GM21528 (cell line): ENCODE measurements around the gene GRK2.

Experiments used
- ATAC-seq: cut with Tn5 transposase; IDR thresholded peaks from one replicate; pipeline ENCODE4 v1.9.1; 2021; ENCODE audit warnings: mild to moderate bottlenecking, moderate library complexity; ENCODE audit not compliant: unreplicated experiment, low FRiP score

Gene GRK2

DNA sequence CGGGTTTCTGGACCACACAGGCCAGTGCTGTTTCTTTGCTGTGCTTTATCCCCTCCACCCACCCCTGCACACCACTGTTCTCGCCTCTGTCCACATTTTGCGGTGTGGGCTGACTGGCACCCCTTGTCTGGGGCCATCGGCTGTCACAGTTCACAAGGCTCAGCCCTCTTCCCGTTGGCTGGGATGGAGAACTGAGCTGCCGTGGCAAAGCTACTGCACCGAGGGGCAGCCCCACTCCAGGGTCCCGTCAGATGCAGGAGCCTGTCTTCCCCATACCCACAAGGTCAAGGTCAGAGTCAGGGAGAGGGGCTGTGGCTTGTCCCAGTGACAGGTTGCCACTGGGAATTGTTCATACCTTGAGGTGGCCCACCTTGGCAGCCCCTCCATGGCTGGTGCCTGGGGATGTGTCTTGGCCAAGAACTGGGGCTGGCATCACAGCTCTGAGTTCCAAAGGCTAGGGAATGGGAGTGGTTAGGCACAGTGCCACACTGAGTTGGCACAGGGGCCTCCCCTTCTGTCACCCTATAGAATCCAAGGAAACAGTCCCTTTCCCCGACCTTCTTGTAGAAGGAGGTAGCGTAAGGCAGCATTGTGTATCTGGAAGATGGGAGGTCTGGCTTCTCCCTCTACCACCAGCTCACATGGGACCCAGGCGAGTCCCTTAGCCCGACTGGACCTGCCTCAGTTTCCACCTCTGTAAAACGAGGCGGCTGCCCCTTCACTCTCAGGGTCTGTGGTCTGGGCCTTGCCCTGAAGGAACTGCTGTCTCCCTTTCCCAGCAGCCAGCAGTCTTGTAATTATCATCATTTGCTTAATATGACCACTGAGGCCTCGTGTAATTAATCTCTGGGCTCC is 3.4 kb downstream of the GRK2 start:
- ATAC-seq: no peak

DNA sequence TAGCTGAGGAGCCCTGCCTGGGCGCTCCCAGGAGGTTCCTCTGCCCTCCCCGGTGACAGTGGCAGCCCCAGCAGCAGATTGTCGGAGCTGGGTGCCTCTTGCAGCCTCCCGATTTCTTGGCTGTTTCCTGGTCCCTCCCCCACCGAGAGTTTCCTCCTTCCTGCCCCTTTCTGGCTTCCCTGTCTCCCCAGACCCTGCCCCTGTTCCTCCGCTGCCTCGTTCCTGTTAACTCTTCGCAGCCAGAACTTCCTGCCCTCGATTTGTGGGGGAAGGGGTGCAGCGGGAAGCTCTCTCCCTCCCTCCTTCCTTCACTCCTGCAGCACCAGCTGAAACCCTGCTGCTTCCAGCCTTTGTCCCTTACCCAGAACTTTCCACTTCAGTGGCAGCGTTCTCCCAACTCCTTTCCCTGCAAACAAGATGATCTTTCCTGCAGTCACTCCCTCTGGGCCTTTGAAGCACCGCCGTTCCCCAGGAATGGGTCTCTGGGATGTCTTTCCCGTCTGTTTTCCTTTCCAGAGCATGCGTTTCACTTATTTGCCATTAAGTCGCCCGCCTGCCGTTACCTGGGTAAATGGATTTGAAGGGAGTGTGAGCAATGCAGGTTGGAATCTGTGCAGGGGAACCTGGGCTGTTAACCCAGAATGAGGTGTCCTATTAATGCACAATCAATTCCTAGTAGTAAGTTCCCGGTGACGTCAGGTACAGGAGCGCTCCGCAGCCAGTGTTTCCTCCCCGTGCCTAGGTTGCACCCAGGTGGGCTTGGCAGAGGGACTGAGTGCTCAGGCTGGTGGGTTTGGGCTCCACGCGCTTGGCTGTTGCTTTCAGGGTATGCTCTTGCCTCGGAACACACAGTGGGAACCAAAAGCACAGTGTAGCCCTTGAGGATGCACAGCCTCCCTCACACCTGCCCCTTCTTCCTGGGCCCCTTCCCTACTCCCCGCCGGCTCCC is 4.3 kb downstream of the GRK2 start:
- ATAC-seq: no peak

DNA sequence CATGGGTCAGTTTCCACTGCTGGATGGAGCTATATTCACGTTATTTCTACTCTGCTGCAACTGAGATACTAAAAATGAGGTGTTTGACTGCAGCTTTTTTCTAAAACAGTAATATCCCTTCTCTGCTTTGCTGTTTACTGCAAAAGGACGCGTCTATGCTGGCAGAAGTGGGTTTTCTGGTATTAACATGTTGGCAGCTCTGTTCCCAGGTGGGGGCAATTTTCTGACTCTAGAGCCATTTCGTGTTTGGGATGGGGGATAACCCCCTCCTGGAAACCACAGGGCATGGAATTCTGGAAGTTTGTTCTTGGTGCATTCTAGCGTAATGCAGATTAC is 4.9 kb downstream of the GRK2 start:
- no peak for ATAC-seq

DNA sequence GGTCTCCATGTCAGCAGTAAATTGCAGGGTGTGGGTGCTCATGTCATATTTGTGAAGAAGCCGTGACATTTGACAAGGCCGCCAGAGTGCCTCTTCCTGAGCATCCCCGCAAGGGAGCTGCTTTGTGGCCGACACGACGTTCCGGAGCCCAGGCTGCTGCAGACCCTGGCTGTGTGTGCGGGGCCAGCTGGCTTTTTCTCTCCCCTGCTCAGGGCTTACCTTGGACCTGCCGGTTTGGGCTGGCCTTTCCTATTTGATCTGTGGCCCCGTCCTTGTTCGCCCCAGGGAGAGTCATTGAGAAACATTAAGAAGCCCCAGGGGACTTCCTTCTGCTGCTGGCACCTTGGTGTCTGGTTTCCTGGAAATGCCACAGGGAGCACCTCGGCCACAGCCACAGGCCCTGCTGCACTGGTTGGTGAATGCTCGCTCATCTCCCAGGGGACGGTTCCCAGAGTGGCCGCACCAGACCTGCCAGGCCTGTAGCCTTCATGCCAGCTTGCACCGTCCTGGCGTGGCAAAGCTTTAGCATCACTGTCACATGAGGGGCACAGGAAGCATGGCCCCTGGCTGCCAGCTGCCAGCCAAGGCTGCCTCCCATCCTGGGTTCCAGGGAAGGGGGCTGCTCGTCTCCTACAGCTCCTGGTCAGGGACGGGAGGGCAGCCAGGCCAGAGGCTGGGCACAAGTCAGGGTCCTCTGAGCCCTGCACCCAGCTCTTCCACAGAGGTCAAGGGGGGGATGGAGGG is 5.4 kb downstream of the GRK2 start:
- ATAC-seq: no peak

DNA sequence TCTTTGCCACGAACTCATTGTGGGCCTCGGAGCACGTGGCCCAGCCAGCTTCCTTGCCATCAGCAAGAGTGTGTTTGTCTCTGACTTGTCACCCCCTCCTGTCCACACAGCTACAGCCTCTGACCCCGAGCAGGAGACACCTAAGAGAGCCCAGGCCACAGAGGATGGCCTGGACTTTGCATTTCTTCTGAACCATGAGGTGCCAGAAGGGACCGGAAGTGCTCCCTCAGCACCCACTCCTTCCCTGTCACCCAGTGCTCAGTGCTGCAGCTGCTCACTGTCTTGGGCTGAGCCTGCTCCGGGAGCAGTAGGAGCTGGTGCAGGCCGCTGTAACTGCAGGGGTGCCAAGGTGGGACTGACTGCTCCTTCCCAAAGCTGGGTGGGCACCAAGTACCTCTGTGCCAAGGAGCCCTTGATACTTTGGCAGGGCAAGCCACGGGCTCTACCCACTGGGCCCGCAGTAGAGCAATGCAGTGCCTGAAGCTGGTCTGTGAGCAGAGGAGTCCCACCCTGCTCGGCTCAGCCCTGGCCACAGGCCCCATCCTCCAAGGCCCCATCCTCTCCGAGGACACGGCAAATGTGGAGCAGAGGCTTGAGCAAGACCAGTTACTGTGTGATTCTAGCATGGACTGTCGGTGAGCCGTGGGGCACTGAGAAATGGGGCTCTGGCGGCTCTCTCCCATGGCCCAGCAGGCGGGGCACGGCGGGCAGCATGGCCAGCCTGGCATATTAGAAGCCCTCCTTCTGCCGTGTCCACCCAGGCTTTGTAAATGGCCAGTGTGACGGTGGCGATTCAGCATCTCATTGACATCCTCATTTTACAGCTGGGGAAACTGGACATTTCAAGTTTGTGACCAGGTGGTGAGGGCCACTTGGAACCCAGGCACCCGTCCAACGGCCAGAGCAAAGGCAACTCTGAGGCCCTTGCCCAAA is 6.3 kb downstream of the GRK2 start:
- no peak for ATAC-seq

DNA sequence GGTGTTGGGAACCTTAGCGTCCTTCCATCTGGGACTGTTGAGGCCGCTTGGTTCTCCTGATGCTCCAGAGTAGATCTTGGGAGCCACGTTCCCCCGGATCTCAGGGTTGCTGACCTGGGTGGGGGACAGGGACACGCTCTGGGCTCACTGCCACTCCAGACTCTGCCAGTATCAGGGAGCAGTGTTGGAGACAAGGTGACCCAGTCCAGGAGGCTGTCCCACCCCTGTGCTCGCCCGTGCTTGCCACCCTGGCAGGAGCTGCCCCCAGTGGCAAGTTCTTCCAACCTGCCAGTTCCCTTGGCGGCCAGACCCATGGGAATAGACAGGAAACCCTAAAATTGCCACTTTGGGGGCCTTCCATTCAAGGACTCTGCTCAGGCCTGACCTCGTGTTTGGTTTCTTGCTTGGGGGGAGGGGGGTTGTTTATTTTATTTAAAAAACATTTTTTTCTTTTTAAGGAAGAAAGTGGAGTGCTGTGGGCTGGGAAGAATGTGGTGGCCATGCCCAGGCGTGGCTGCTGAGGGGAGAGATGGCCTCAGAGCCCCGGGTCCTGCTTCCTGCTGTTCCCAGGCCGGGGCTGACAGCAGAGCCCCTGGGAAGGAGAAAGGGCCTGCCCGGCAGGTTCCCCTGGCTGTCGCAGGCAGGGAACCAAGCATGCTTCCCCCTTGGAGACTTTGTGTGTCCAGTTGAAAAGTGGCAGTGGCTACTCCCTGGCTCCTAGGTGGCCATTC is 7.2 kb downstream of the GRK2 start:
- ATAC-seq: no peak

DNA sequence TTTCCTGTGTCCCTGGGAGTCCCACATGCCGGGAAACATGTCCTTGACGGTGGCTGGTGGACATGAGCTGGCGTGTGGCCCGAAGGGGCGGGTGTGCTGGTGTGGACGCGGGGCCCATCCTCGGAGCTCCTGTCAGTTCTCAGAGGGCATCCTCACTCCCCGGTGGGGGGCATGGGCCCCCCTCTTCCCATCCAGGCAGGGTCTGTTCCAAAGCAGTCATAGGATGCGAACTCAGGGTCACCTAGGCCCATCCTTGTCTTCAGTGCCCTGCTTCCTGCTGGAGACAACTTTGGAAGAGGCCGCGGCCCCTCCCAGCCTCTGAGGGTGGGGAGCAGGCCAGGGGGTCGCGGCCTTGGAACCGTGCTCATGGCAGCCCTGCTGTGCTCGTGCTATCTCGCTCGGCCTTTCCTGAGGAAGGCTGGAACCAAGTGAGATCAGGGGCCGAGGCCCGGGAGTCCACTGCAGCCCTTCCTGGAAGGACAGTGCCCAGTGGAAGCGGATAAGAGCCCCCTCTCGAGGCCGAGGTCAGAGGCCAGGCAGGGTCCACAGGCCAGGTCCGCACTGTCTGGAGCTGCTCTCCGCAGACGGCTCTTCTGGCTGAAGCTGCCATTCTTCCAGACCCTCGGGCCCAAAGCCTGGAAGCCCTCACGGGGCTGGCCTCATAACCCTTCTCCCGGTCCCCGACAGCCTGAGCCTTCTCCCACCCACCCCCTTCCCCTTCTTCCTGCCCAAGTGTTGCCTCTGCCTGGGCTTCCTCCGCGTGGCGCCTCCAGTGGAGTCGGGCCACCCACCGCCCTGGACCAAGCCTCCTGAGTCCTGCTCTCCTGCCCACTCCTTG is 8.7 kb downstream of the GRK2 start:
- no peak for ATAC-seq

DNA sequence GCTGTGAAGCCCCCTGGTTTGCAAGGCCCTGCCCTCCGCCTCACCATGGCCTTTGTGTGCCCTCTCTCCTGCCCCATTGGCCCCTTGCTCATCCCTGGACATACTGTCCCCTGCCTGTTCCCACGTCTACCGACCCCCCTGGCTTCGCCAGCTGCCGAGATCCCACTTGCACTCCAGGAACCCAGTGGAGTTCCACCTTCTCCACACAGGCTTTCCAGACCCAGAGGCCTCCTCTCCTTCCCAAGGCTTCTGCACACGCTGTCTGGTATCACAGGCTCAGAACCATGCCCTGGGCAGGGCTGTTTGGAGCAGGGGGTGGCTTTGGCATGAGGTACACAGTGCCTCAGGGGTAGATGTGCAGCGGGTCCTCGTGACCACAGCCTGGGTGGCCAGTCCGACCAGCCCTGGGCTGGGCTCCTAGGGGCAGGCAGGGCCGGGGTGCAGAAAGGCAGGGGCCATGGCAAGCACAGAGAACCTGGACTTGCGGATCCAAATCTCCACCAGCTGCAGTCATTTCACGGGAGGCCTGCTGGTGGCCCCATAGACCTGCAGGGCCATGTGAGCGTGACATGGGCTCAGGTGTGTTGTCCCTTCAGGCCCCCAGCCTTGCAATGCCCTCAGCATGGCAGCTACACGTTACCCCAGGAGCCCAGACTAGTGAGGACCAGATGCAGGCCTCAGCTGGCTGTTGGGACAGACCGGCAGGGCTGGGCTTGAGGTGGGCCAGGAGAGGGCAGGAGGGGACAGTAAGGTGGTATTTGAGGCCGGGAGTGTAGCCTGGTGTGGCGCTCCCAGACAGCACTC is 9.5 kb downstream of the GRK2 start:
- no peak for ATAC-seq

DNA sequence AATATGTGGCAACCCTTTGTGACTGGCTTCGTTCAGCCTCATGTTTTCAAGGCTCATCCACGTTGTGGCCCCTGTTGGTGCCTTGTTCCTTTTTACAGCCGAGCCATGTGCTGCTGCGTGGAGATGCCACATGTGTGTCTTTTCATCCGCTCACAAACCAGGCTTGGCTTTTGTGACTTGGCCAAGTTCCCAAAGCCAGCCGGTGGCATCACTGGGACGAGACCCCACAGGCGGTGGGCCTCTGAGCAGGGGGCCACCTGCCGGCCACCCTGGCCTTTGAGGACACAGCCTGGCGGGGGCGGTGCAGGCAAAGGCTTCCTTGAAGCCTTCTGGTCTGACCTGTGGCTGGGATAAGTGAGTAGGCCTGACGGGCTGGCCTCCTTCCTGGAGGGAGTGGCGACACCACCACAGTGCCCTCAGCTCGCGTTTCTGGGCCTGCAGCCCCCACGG is 10.5 kb downstream of the GRK2 start:
- no peak for ATAC-seq

DNA sequence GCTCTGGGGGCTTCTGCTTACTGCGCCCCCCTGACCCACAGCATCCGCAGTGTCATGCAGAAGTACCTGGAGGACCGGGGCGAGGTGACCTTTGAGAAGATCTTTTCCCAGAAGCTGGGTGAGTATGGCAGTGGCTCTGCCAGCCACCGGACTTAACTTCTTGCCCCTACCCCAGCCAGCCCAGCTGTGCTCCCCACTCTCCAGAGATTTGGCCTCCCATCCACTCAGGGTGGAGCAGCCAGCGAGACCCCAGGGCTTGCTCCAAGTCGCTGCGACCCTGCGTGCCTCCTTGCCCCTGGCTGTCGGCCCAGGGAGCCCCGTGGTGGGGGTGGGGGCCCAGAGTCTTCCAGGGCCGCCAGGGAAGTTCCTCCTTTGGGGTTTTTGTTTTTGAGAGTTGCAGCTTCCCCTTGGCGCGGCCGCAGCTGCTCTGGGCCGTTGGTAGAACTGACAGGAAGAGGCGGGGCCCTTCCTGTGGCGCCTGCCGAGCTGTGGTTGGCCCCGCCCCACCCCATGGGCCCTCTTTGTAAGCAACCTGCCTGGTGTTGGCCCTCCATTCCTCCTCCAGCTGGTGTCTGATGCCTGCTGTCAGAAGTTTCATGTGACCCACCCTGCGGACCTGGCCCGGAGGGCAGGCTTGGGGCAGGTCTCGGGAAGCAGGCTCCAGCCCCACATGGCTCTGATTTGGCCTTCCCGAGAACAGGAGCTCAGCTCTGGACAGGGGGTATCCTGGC is 11.1 kb downstream of the GRK2 start:
- ATAC-seq: peak; percentile 67

DNA sequence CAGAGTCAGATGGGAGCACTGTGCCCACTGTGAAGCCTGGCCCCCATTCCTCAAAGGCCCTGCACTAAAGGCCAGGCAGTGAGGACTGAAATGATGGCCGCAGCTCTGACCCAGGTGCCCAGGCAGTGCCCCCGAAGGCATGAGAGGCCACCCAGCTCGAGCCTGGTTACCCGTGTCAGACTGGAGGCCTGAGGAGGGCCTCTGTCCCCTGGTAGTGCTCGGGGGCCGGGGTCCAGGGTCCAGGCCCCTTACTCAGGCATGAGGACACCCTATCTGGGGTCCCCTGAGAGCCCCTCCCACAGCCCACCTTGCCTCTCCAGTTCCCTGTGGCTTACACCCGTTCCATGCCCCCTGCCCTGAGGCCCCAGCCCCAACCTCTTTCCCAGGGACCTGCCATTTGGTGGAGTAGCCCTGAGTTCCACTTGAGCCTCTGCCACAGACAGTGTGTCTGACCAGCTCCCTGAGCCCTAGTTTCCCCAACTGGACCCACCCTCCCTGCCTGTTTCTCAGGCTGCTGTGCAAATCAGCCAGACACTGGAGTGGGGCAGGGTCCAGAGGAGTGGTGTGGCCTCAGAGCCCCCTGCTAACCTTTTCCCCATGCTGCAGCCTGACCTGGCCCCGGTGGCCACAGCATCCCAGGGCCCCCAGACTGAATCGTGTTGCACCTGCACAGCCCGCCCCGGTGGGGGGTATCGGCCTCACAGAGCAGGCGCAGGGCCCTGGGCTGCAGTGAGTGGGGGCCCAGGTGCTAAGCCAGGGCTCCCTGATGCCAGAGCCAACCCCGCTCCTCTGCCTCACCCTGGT is 12.1 kb downstream of the GRK2 start:
- no peak for ATAC-seq

DNA sequence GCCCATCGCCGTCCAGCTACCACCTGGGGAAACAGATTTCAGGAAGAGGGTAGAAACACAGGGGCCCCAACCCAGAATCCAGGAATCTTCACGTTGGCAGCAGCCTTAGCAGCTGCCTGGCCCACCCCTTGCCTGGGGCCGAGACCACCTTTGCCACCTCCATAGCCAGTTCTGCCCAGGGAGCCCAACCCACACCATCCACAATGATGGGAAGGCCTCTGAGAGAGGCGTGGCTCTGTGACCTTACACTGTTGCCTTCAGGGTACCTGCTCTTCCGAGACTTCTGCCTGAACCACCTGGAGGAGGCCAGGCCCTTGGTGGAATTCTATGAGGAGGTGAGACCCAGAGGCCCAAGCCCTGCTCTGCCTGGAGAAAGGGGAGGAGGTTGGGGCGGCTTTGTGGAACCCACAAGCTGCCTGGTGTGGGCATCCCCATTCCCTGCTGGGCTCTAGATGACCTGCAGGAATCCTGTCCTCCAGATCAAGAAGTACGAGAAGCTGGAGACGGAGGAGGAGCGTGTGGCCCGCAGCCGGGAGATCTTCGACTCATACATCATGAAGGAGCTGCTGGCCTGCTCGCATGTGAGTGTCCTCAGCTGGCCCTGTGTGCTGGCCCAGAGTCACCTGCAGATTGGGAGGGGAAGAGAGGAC is 12.8 kb downstream of the GRK2 start:
- no peak for ATAC-seq

DNA sequence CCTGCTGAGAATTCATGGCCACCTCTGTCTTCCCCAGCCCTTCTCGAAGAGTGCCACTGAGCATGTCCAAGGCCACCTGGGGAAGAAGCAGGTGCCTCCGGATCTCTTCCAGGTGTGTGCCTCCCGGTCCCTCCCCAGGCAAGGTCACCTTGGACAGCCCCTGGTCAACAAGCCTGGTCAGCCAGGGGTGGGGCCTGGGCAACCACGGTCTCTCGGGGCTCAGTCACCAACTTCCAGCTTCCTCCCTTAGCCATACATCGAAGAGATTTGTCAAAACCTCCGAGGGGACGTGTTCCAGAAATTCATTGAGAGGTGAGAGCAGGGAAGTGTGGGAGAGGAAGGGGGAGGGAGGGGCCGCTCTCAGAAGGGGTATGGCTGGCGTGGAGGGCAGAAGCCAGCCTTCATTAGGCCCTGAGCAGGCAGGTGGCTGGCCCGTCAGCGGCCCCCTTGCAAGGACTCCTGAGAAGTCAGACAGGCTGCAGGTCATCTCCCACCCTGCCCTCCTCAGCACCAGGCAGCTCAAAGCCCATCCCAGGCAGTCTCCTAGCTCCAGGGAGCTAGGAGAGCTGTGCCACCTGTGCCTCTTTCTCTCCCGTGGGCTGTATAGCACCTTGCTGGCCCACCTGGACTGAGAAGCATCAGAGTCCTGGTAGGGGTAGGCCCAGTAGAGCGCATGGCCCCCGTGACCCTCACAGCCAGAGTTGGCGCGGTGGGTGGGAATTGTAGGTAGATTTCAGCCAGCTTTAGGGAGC is 13.5 kb downstream of the GRK2 start:
- ATAC-seq: no peak

DNA sequence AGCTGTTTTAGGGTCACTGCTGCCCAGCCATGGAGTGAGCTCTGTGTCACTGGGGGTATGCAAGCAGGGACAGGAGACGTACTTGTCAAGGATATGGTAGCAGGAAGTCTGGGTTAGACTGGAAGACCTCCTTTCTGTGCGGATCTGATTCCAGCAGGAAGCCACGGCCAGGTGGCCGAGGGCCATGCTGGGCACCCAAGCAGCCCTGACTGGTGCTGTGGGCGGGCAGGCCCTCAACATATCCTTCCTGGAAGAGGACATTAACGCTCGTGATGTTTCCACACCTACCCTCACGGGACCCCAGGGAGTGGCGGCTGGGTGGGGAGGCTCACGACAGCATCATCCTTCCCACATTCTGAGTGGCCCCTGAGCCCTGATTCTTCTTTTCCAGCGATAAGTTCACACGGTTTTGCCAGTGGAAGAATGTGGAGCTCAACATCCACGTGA is 14.1 kb downstream of the GRK2 start:
- ATAC-seq: no peak
